Uterus (tissue), 2 donors: Measurements from ENCODE around the gene CACNA1B.

Experiments used
- CTCF ChIP-seq, 4 experiments: fragments of 200-600 bp in 2 of 4; fragments of 450-650 bp in 2 of 4; sonication (generic) in 2 of 4; IDR thresholded peaks; one replicate each; pipeline ENCODE4 v1.5.1; 2016 to 2019; ENCODE audit warnings: antibody characterized with exemption in 4 of 4, mild to moderate bottlenecking in 2 of 4, moderate library complexity in 1 of 4
- POLR2A ChIP-seq, 2 donors: fragments of 450-650 bp; IDR thresholded peaks; one replicate each; pipeline ENCODE4 v1.6.1; 2016; ENCODE audit warnings: antibody characterized with exemption in 2 of 2, mild to moderate bottlenecking in 1 of 2, moderate library complexity in 1 of 2

GRCh38 chr9:137873858-137874362 lies 3.7 kb upstream of the CACNA1B start:
- TF ChIP-seq CTCF (IDR thresholded peaks at IDR 0.05) (no peak), POLR2A (IDR thresholded peaks at IDR 0.05) (no peak)
